ENCODE results near the gene CDC42BPA.

- TF ChIP-seq EZH2 (IDR thresholded peaks at IDR 0.05; ENCODE audit: insufficient read depth, poor library complexity, severe bottlenecking) (no peak), EZH2phosphoT487 (IDR thresholded peaks at IDR 0.05; ENCODE audit: insufficient read depth, low read depth) (no peak)
These were observed 38.4 kb upstream of the CDC42BPA start for GRCh38 chr1:227356620-227357146.

Data from GM23248 (cell line).